ENCODE results near the gene DLGAP5. TPM values are rescaled to one million over a fixed set of nuclear protein-coding genes. Genes with fewer than 3 reads are reported as not detected.

Gene DLGAP5
- total and polyA plus RNA-seq, 2 experiments from 2014 or later = 13.5 to 15.5 TPM

- Histone ChIP-seq H4K20me1 (ENCODE audit: insufficient read depth) (no peaks in the 10 kb centered on the region; the same call in 1 of the 2 replicates), H3K36me3 (ENCODE audit: low read depth) (peaks cover 6% of the 10 kb centered on the region; the same call in 1 of the 2 replicates), H3K4me3 (peak overlapping the region; percentile 95), H3K27ac (peak overlapping the region; percentile 89), H3K4me1 (ENCODE audit: insufficient read depth) (peaks cover 43% of the 10 kb centered on the region), H3K27me3 (replicated peaks; ENCODE audit: insufficient read depth) (no peaks in the 10 kb centered on the region), H3K79me2 (ENCODE audit: insufficient read depth) (peaks cover 38% of the 10 kb centered on the region), H3K9me2 (ENCODE audit: insufficient read depth) (no peaks in the 10 kb centered on the region), H3K9ac (peak overlapping the region; percentile 99), H3K4me2 (ENCODE audit: unreplicated experiment) (peak overlapping the region; percentile 85), H2AFZ (peak overlapping the region; percentile 76), H3F3A (ENCODE audit: insufficient read depth) (peaks cover 61% of the 10 kb centered on the region), H3K9me3 (ENCODE audit: low read depth) (no peaks in the 10 kb centered on the region)
- 17 to 18% methylated on average over 20 of the region's 20 CpGs for WGBS, 2 experiments (ENCODE audit: low coverage in 1 of 2, low lambda C conversion rate in 2 of 2, missing lambda C conversion rate in 2 of 2)
- TF ChIP-seq EZH2 (IDR thresholded peaks at IDR 0.05; ENCODE audit: insufficient read depth, poor library complexity, severe bottlenecking) (no peak), EZH2phosphoT487 (IDR thresholded peaks at IDR 0.05; ENCODE audit: insufficient read depth, low read depth) (no peak)
- DNase-seq = peak; percentile 32
- in situ Hi-C loops (cut with MboI) = no loop called here
Observed at GRCh38 chr14:55128386-55129085, 62.8 kb downstream of the DLGAP5 start.

GRCh38 chr14:55127460-55127951 is 63.9 kb downstream of the DLGAP5 start:
- Histone ChIP-seq H3F3A (ENCODE audit: insufficient read depth) (peaks cover 51% of the 10 kb centered on the region), H3K4me1 (ENCODE audit: insufficient read depth) (peaks cover 42% of the 10 kb centered on the region), H3K9me3 (ENCODE audit: low read depth) (no peaks in the 10 kb centered on the region), H3K4me2 (ENCODE audit: unreplicated experiment) (no peak overlapping the region), H4K20me1 (ENCODE audit: insufficient read depth) (no peaks in the 10 kb centered on the region; the same call in 1 of the 2 replicates), H3K79me2 (ENCODE audit: insufficient read depth) (peaks cover 28% of the 10 kb centered on the region), H3K9me2 (ENCODE audit: insufficient read depth) (no peaks in the 10 kb centered on the region), H2AFZ (no peak overlapping the region), H3K36me3 (ENCODE audit: low read depth) (no peaks in the 10 kb centered on the region), H3K27ac (peak overlapping the region; percentile 24), H3K27me3 (replicated peaks; ENCODE audit: insufficient read depth) (no peaks in the 10 kb centered on the region), H3K4me3 (no peak overlapping the region), H3K9ac (no peak overlapping the region)
- WGBS, 2 experiments (ENCODE audit: low coverage in 1 of 2, low lambda C conversion rate in 2 of 2, missing lambda C conversion rate in 2 of 2) = 50 to 53% methylated on average over 2 of the region's 2 CpGs
- in situ Hi-C loops (cut with MboI) = no loop called here
- TF ChIP-seq EZH2 (IDR thresholded peaks at IDR 0.05; ENCODE audit: insufficient read depth, poor library complexity, severe bottlenecking) (no peak), EZH2phosphoT487 (IDR thresholded peaks at IDR 0.05; ENCODE audit: insufficient read depth, low read depth) (no peak)
- DNase-seq = peak; percentile 84

DNA sequence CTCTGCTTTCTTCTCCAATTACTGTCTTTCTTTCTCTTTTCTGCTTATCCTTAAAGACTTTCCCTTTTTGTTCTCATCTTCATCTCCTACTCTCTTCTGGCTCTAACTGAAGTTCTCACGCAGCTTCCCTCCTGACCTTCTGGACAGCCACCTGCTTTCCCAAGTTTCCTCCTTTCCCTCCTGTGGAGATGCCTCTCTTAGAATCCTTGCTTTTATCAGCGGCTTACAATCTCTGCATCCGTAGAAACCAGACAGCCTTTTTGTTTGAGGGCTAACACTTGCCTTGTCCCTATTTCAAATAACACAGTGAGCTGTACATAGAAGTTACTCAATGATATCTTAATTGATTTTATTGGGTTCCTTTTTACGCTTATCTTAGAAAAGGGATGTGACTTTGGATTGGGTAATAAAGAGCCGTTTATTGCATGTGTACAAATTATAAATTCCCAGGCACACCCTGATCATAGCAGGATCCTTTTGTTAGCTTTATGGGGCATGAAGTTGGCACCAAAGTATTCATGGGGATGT is 64.4 kb downstream of the DLGAP5 start:
- no peak overlapping the region for H3K9ac ChIP-seq
- peaks cover 47% of the 10 kb centered on the region for H3F3A ChIP-seq (ENCODE audit: insufficient read depth)
- H3K27ac ChIP-seq = peak overlapping the region; percentile 4; the same call in 1 of the 2 replicates
- peaks cover 39% of the 10 kb centered on the region for H3K4me1 ChIP-seq (ENCODE audit: insufficient read depth)
- H3K36me3 ChIP-seq (ENCODE audit: low read depth) = no peaks in the 10 kb centered on the region
- TF ChIP-seq EZH2phosphoT487 (IDR thresholded peaks at IDR 0.05; ENCODE audit: insufficient read depth, low read depth) (no peak), EZH2 (IDR thresholded peaks at IDR 0.05; ENCODE audit: insufficient read depth, poor library complexity, severe bottlenecking) (no peak)
- H3K4me3 ChIP-seq = no peak overlapping the region
- no peak overlapping the region for H2AFZ ChIP-seq
- WGBS, 2 experiments (ENCODE audit: low coverage in 1 of 2, low lambda C conversion rate in 2 of 2, missing lambda C conversion rate in 2 of 2) = 64 to 66% methylated on average over 5 of the region's 5 CpGs
- H3K79me2 ChIP-seq (ENCODE audit: insufficient read depth) = peaks cover 22% of the 10 kb centered on the region
- H3K9me2 ChIP-seq (ENCODE audit: insufficient read depth) = no peaks in the 10 kb centered on the region
- DNase-seq = no peak
- in situ Hi-C loops (cut with MboI) = no loop called here
- H3K9me3 ChIP-seq (ENCODE audit: low read depth) = no peaks in the 10 kb centered on the region
- no peaks in the 10 kb centered on the region; the same call in 1 of the 2 replicates for H4K20me1 ChIP-seq (ENCODE audit: insufficient read depth)
- no peaks in the 10 kb centered on the region for H3K27me3 ChIP-seq (replicated peaks; ENCODE audit: insufficient read depth)
- no peak overlapping the region for H3K4me2 ChIP-seq (ENCODE audit: unreplicated experiment)

GRCh38 chr14:55126034-55126433 is 65.4 kb downstream of the DLGAP5 start:
- no peak overlapping the region for H2AFZ ChIP-seq
- no peaks in the 10 kb centered on the region for H3K36me3 ChIP-seq (ENCODE audit: low read depth)
- TF ChIP-seq EZH2phosphoT487 (IDR thresholded peaks at IDR 0.05; ENCODE audit: insufficient read depth, low read depth) (no peak), EZH2 (IDR thresholded peaks at IDR 0.05; ENCODE audit: insufficient read depth, poor library complexity, severe bottlenecking) (no peak)
- peaks cover 31% of the 10 kb centered on the region for H3K4me1 ChIP-seq (ENCODE audit: insufficient read depth)
- 38 to 44% methylated on average over 3 of the region's 3 CpGs for WGBS, 2 experiments (ENCODE audit: low coverage in 1 of 2, low lambda C conversion rate in 2 of 2, missing lambda C conversion rate in 2 of 2)
- no peaks in the 10 kb centered on the region for H3K9me3 ChIP-seq (ENCODE audit: low read depth)
- no peak overlapping the region for H3K9ac ChIP-seq
- H3K4me3 ChIP-seq = no peak overlapping the region
- no peak overlapping the region for H3K4me2 ChIP-seq (ENCODE audit: unreplicated experiment)
- no peak overlapping the region for H3K27ac ChIP-seq
- peak; percentile 48 for DNase-seq
- in situ Hi-C loops (cut with MboI) = no loop called here
- H3F3A ChIP-seq (ENCODE audit: insufficient read depth) = peaks cover 37% of the 10 kb centered on the region
- no peaks in the 10 kb centered on the region; the same call in 1 of the 2 replicates for H4K20me1 ChIP-seq (ENCODE audit: insufficient read depth)
- no peaks in the 10 kb centered on the region for H3K9me2 ChIP-seq (ENCODE audit: insufficient read depth)
- H3K79me2 ChIP-seq (ENCODE audit: insufficient read depth) = peaks cover 13% of the 10 kb centered on the region
- H3K27me3 ChIP-seq (replicated peaks; ENCODE audit: insufficient read depth) = no peaks in the 10 kb centered on the region
